NCI-H1930 (cell line): ENCODE data around the gene LMO2.

Experiments
- DNase-seq, 2 experiments: peaks; one replicate each; lab custom pipeline; 2025; lab: John Stamatoyannopoulos, UW

The LMO2 gene

GRCh38 chr11:33913991-33914390 is 22.1 kb upstream of the LMO2 start:
- DNase-seq: no peak

GRCh38 chr11:33912405-33913361 is 20.8 kb upstream of the LMO2 start:
- peak in 1 of 2 experiments; percentile 52 for DNase-seq

- DNase-seq: no peak
Measured at GRCh38 chr11:33910958-33911339, 19.1 kb upstream of the LMO2 start.

- DNase-seq: no peak
Measured at GRCh38 chr11:33910296-33910957, 18.6 kb upstream of the LMO2 start.

GRCh38 chr11:33909552-33909951 is 17.7 kb upstream of the LMO2 start:
- no peak for DNase-seq

- no peak for DNase-seq
Measured at GRCh38 chr11:33909150-33909549, 17.3 kb upstream of the LMO2 start.

GRCh38 chr11:33907421-33907820 is 15.5 kb upstream of the LMO2 start:
- DNase-seq: no peak

- DNase-seq: no peak
Measured at GRCh38 chr11:33906484-33907186, 14.8 kb upstream of the LMO2 start.

- DNase-seq: no peak
Measured at GRCh38 chr11:33904102-33904501, 12.2 kb upstream of the LMO2 start.

- no peak for DNase-seq
Measured at GRCh38 chr11:33900159-33900840, 8.4 kb upstream of the LMO2 start.

GRCh38 chr11:33899400-33900037 is 7.6 kb upstream of the LMO2 start:
- no peak for DNase-seq

- DNase-seq: no peak
Measured at GRCh38 chr11:33898957-33899356, 7.1 kb upstream of the LMO2 start.

- no peak for DNase-seq
Measured at GRCh38 chr11:33897761-33898375, 6.0 kb upstream of the LMO2 start.

GRCh38 chr11:33896911-33897310 is 5.0 kb upstream of the LMO2 start:
- no peak for DNase-seq

GRCh38 chr11:33895752-33896137 is 3.9 kb upstream of the LMO2 start:
- DNase-seq: no peak

GRCh38 chr11:33894398-33894746 is 2.5 kb upstream of the LMO2 start:
- no peak for DNase-seq

GRCh38 chr11:33893711-33894397 is 2.0 kb upstream of the LMO2 start:
- DNase-seq: no peak

- DNase-seq: no peak
Measured at GRCh38 chr11:33892906-33893594, 1.2 kb upstream of the LMO2 start.

GRCh38 chr11:33889821-33890378 is 2.0 kb downstream of the LMO2 start:
- no peak for DNase-seq

- no peak for DNase-seq
Measured at GRCh38 chr11:33889296-33889695, 2.6 kb downstream of the LMO2 start.
